Heart left ventricle (tissue), 16 donors: Measurements from ENCODE around the gene CNR2. TPM values are rescaled to one million over a fixed set of nuclear protein-coding genes. Genes with fewer than 3 reads are reported as not detected.
A peak's percentile ranks its signal among the peaks of the same experiment; 100 is the strongest.

Source experiments
- ATAC-seq, 4 donors: fragments of 200-7000 bp; cut with Tn5 transposase; one replicate each; pipeline ENCODE4 v1.9.1; 2020 to 2022; ENCODE audit warnings: moderate library complexity in 4 of 4, mild to moderate bottlenecking in 3 of 4, moderate number of reproducible peaks in 1 of 4
- DNase-seq, 5 donors: peaks; one replicate each; pipeline ENCODE4 v3.0.0-alpha.2; 2020
- H3K27ac ChIP-seq, 12 donors: fragments of 200-600 bp; sonication (generic) in 4 of 12; one replicate each; pipeline versions ENCODE4 v1.5.0 to v1.8.0; 2016 to 2022; ENCODE audit warnings: mild to moderate bottlenecking in 2 of 12
- H3K27me3 ChIP-seq, 9 donors: fragments of 200-600 bp; sonication (generic) in 2 of 9; one replicate each; pipeline versions ENCODE4 v1.5.1 to v1.8.0; 2016 to 2022; ENCODE audit warnings: mild to moderate bottlenecking in 3 of 9
- H3K36me3 ChIP-seq, 9 donors: fragments of 200-600 bp; sonication (generic) in 2 of 9; one replicate each; pipeline versions ENCODE4 v1.5.0 to v1.8.0; 2018 to 2022; ENCODE audit warnings: mild to moderate bottlenecking in 2 of 9
- H3K4me1 ChIP-seq, 12 donors: fragments of 200-600 bp; sonication (generic) in 4 of 12; one replicate each; pipeline versions ENCODE4 v1.5.0 to v1.8.0; 2016 to 2022; ENCODE audit warnings: mild to moderate bottlenecking in 3 of 12
- H3K4me3 ChIP-seq, 12 donors: fragments of 200-600 bp; sonication (generic) in 4 of 12; one replicate each; pipeline versions ENCODE4 v1.5.0 to v1.8.0; 2017 to 2022; ENCODE audit warnings: mild to moderate bottlenecking in 9 of 12, moderate library complexity in 4 of 12
- H3K9me3 ChIP-seq, 12 donors: fragments of 200-600 bp; sonication (generic) in 4 of 12; one replicate each; pipeline versions ENCODE4 v1.5.0 to v1.8.0; 2016 to 2022; ENCODE audit warnings: mild to moderate bottlenecking in 1 of 12
- POLR2A ChIP-seq, 2 donors: fragments of 450-650 bp; IDR thresholded peaks; one replicate each; pipeline ENCODE4 v1.6.1; 2017; ENCODE audit warnings: antibody characterized with exemption in 2 of 2, mild to moderate bottlenecking in 2 of 2, moderate library complexity in 2 of 2
- WGBS, 4 donors: extraction: QIAGEN DNeasy Blood & Tissue Kit in 2 of 4; methylation state at CpG; one replicate each; pipeline versions ENCODE4 v1.1.5 to v1.1.7; 2013 to 2018; 5-methylcytosine and 5-hydroxymethylcytosine counted together
- intact Hi-C, 10 donors: fragments of 100-400 bp; cut with DNase I; formaldehyde crosslinking; loops; one replicate each; pipeline versions ENCODE4 v1.11.1 to v1.14.2; 2022
- polyA plus RNA-seq, 2 donors: library from polyadenylated mRNA; stranded (reverse); fragments of 200-250 nt; gene quantifications; one replicate each; pipeline ENCODE4 v1.2.3, GENCODE V29; 2013
- total RNA-seq, 9 donors: library from RNA; depleted of rRNA in 2 of 9; stranded (reverse); fragments of >200 nt in 2 of 9; fragmentation: NEBNext Ultra II Directional in 3 of 9; extraction: Animal tissue kit (Norgen Biotek cat#: 25700) in 3 of 9; gene quantifications; one replicate each; pipeline versions ENCODE4 v1.1.0 to v1.2.4, GENCODE V29; 2016 to 2023
- TF ChIP-seq, protein P1 (sequence below), 12 donors: fragments of 200-600 bp; sonication (generic) in 4 of 12; IDR thresholded peaks; one replicate each; pipeline versions ENCODE4 v1.5.0 to v1.8.0; 2018 to 2022; ENCODE audit warnings: antibody characterized with exemption in 12 of 12, mild to moderate bottlenecking in 5 of 12
- donor health status: ischemic (EF 13 %, LVEDD 7.1; RV severe dilation, severe dysfunction).
- donor health status: healthy with polysubstance abuse.
- donor health status: DM: no; HTN: yes; CAD: no.
- donor health status: DM: no; HTN: no; CAD: no.
- donor health status: ischemic (EF 25% LVEDD 6.9; RV normal size, moderate dysfunction).
- donor health status: ischemic (EF 25% LVEDD 5.7; RV mildly dilated, moderate dysfunction).
- donor health status: healthy.
- donor health status: DM: yes; HTN: yes; CAD: no.
- donor health status: ischemic (EF 35%, LVEDD 5.7; RV mildly dilated, moderate dysfunction).
- donor health status: nonischemic (EF 11% LVEDD 7.7; RV severe dilation, severe dysfunction).
- donor health status: DM: yes; HTN: yes; CAD: no.
- donor health status: PGD.
- donor health status: ischemic (EF 29% LVEDD 5.4; RV normal size, mild dysfunction).
- donor health status: nonischemic (EF 23%, LVEDD 6.1; RV moderate dilation, normal function).

The CNR2 gene
- total and polyA plus RNA-seq, 11 donors: 0.01 to 0.13 (median 0.09) TPM; not detected in 7

DNA sequence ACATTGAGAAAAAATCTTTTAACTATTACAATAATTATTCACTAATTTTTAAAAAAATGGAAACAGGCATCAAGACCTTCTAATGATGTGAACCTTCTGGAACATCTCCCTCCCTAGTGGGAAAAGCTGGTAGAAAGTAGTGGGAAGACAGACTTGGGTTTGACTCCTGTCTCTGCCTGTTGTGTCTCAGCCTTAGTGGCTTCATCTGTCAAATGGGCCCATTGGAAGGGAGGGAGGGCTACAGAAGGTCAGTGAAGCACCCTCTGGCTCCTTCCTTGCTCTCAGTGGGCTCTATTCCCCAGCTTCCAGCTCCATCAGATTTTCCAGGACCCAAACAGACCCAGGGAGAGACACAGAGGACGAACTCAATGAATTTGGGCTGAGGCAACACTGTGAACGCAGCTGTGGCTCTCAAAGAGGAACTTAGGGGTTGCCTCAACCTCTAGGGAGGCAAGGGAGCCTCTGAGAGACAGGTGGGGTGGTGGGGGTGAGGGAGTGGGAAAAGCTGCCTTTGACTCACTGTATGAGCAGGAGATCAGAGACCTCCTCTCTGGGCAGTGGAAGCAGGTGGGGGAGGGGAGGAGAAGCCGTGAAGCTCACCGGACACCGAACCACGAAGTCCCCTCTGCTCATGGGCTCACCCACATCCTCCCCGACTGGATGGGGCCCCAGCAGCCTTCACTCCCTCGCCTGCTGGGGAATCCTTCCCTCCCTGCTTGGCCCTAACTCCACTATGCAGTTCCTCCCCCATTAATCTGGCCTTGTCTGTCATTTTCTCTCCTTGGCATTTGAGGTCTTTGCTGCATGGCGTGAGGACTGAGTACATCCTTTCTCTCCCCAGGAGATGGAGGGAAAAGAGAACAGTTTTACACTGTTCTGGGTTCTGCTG lies 4.5 kb downstream of the CNR2 start:
- DNase-seq: peak in 3 of 5 donors; percentile 7 to 39 (median 29)

DNA sequence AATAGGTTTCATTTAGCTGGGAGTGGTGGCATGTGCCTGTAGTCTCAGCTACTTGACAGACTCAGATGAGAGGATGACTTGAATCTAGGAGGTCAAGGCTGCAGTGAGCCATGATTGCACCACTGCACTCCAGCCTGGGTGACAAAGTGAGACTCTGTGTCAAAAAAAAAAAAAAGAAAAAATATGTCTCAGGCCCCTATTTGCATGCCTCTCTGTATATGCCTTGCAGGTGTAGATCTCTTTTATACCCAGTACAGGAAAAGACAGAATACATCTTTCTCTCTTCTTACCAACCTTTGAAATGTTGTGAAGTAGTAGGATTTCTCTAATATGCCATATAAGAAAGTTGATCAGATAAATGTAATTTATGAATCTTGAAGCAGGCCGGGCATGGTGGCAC lies 6.4 kb downstream of the CNR2 start:
- Histone ChIP-seq H3K27ac (no peak overlapping the region), H3K4me3 (no peak overlapping the region), H3K36me3 (no peaks in the 10 kb centered on the region), H3K27me3 (peaks cover 0 to 73% (median 22%) of the 10 kb centered on the region in 9 donors), H3K9me3 (no peaks in the 10 kb centered on the region), H3K4me1 (peaks cover 0 to 36% (median 1%) of the 10 kb centered on the region in 12 donors)
- DNase-seq (no peak), ATAC-seq (no peak)
- TF ChIP-seq, protein P1, sequence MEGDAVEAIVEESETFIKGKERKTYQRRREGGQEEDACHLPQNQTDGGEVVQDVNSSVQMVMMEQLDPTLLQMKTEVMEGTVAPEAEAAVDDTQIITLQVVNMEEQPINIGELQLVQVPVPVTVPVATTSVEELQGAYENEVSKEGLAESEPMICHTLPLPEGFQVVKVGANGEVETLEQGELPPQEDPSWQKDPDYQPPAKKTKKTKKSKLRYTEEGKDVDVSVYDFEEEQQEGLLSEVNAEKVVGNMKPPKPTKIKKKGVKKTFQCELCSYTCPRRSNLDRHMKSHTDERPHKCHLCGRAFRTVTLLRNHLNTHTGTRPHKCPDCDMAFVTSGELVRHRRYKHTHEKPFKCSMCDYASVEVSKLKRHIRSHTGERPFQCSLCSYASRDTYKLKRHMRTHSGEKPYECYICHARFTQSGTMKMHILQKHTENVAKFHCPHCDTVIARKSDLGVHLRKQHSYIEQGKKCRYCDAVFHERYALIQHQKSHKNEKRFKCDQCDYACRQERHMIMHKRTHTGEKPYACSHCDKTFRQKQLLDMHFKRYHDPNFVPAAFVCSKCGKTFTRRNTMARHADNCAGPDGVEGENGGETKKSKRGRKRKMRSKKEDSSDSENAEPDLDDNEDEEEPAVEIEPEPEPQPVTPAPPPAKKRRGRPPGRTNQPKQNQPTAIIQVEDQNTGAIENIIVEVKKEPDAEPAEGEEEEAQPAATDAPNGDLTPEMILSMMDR (IDR thresholded peaks at IDR 0.05): no peak
- TF ChIP-seq POLR2A (IDR thresholded peaks at IDR 0.05): no peak
- intact Hi-C loops: no loop called here
- 84 to 96% (median 91%) methylated on average over 1 of the region's 1 CpG for WGBS, 4 donors

More for the DNA sequence above, 4.5 kb downstream of the CNR2 start:
- TF ChIP-seq POLR2A (IDR thresholded peaks at IDR 0.05): no peak
- TF ChIP-seq, protein P1 (IDR thresholded peaks at IDR 0.05): no peak
- Histone ChIP-seq H3K4me3 (no peak overlapping the region), H3K27ac (no peak overlapping the region), H3K27me3 (peaks cover 0 to 58% (median 14%) of the 10 kb centered on the region in 9 donors), H3K36me3 (no peaks in the 10 kb centered on the region), H3K4me1 (peaks cover 0 to 49% (median 0%) of the 10 kb centered on the region in 12 donors), H3K9me3 (no peaks in the 10 kb centered on the region)
- WGBS, 4 donors: 44 to 53% (median 51%) methylated on average over 9 of the region's 9 CpGs
- intact Hi-C loops: loop anchor here in 1 of 10 donors (2.0 kb wide), 1 partner anchor 22 kb away; no protein-coding TSS in a partner anchor
- peak in 2 of 4 donors; percentile 62 to 63 for ATAC-seq

DNA sequence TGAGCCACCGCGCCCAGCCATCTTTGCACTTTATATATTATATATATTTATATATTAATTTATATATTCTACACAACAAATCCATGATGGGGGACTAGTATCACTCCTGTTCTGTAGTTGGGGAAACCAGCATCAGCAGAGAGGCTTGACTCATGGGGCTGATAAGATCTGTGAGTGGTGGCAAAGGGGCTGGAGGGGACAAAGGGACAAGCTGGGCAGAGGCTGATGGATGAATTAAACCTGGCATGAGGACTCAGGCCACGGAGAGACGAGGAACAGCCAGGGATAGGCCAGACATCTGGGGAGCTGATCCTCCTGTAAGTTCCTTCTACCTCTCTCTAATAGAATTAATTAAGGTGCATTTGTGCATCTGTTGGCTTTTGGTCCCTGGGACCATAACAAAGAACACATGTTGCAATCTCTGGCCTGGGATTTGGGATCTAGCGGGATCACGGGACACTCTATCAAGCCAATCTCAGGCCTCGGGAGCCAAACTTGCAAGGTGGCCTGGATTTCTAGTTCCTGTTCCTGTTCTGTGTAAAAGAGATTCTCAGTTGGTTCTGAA lies 7.6 kb downstream of the CNR2 start:
- TF ChIP-seq, protein P1 (IDR thresholded peaks at IDR 0.05): no peak
- TF ChIP-seq POLR2A (IDR thresholded peaks at IDR 0.05): no peak
- Histone ChIP-seq H3K27ac (no peak overlapping the region), H3K36me3 (no peaks in the 10 kb centered on the region), H3K9me3 (no peaks in the 10 kb centered on the region), H3K4me3 (no peak overlapping the region), H3K4me1 (peaks cover 0 to 24% (median 1%) of the 10 kb centered on the region in 12 donors), H3K27me3 (peaks cover 0 to 67% (median 22%) of the 10 kb centered on the region in 9 donors)
- intact Hi-C loops: no loop called here
- ATAC-seq (no peak), DNase-seq (no peak)
- WGBS, 4 donors: 85 to 91% (median 86%) methylated on average over 7 of the region's 7 CpGs

DNA sequence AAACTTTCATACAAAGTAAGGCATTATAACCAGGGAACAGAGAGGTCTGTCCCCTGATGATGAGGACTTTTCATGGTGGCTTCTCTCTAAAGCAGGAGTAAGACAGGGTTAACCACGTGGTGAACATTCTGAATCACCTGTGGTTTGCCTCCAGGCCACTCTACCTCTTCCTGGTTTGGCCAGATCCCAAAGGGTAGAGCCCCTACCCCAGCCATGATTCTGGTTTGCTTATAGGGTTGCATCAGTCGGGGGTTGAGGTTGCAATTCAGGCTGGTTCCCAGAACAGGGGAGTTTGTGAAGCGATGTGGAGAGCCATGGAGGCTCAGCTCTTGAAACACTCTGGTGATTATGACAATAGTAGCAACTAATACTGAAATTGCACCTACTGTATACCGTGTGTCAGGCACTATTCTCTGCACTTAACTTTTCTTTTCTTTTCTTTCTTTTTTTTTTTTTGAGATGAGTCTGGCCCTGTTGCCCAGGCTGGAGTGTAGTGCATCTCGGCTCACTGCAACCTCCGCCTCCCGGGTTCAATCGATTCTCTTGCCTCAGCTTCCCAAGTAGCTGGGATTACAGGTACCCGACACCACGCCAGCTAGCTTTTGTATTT lies 8.3 kb downstream of the CNR2 start:
- Histone ChIP-seq H3K36me3 (no peaks in the 10 kb centered on the region), H3K4me1 (peaks cover 0 to 20% (median 1%) of the 10 kb centered on the region in 12 donors), H3K4me3 (no peak overlapping the region), H3K27me3 (peaks cover 0 to 67% (median 22%) of the 10 kb centered on the region in 9 donors), H3K27ac (no peak overlapping the region), H3K9me3 (no peaks in the 10 kb centered on the region)
- WGBS, 4 donors: 83 to 90% (median 86%) methylated on average over 10 of the region's 10 CpGs
- TF ChIP-seq, protein P1 (IDR thresholded peaks at IDR 0.05): no peak
- TF ChIP-seq POLR2A (IDR thresholded peaks at IDR 0.05): no peak
- intact Hi-C loops: no loop called here
- no peak for DNase-seq
- ATAC-seq: no peak
